Esophagus muscularis mucosa (tissue), 4 donors: ENCODE data around the gene PRR23E. TPM values are rescaled to one million over a fixed set of nuclear protein-coding genes. Genes with fewer than 3 reads are reported as not detected.

Experiments
- DNase-seq: peaks from one replicate; pipeline ENCODE4 v3.0.0-alpha.2; 2017; ENCODE audit errors: extremely low spot score
- H3K27ac ChIP-seq, 4 donors: fragments of 200-600 bp; sonication (generic); replicated peaks in 1 of 4; 1 replicate in 3 of 4; 2 replicates in 1 of 4; pipeline ENCODE4 v1.5.1; 2016 to 2019; ENCODE audit warnings: mild to moderate bottlenecking in 1 of 4
- H3K27me3 ChIP-seq, 4 donors: fragments of 200-600 bp; sonication (generic); one replicate each; pipeline versions ENCODE4 v1.5.1 to v1.6.0; 2016 to 2019
- H3K36me3 ChIP-seq, 4 donors: fragments of 200-600 bp; sonication (generic); one replicate each; pipeline ENCODE4 v1.5.1; 2016 to 2019
- H3K4me1 ChIP-seq, 4 donors: fragments of 200-600 bp; sonication (generic); one replicate each; pipeline ENCODE4 v1.5.1; 2016 to 2019
- H3K4me3 ChIP-seq, 4 donors: fragments of 200-600 bp; sonication (generic); 1 replicate in 2 of 4; 2 replicates in 2 of 4; pipeline ENCODE4 v1.5.1; 2016 to 2019; ENCODE audit warnings: mild to moderate bottlenecking in 4 of 4, moderate library complexity in 1 of 4
- H3K9me3 ChIP-seq, 4 donors: fragments of 200-600 bp; sonication (generic); 1 replicate in 3 of 4; 2 replicates in 1 of 4; pipeline ENCODE4 v1.5.1; 2016 to 2019
- EP300 ChIP-seq: sonication (generic); formaldehyde crosslinking; IDR thresholded peaks from one replicate; pipeline ENCODE4 v1.6.1; 2017; ENCODE audit warnings: antibody characterized with exemption
- POLR2A ChIP-seq: fragments of 450-650 bp; IDR thresholded peaks from one replicate; pipeline ENCODE4 v1.6.1; 2017; ENCODE audit warnings: antibody characterized with exemption, moderate library complexity, mild to moderate bottlenecking, low read depth
- POLR2AphosphoS5 ChIP-seq, 2 donors: sonication (generic); formaldehyde crosslinking; IDR thresholded peaks; one replicate each; pipeline ENCODE4 v1.6.1; 2017; ENCODE audit warnings: antibody characterized with exemption in 2 of 2
- WGBS: methylation state at CpG from one replicate; pipeline ENCODE4 v1.1.5; 2018; 5-methylcytosine and 5-hydroxymethylcytosine counted together
- intact Hi-C: fragments of 100-400 bp; cut with DNase I; formaldehyde crosslinking; loops from one replicate; pipeline ENCODE4 v1.15.1; 2023
- total RNA-seq, 4 donors: library from RNA; depleted of rRNA; stranded (reverse); fragments of >200 nt; gene quantifications; one replicate each; pipeline versions ENCODE4 v1.1.0 to v1.2.1, GENCODE V29; 2016
- TF ChIP-seq, protein P1 (sequence below), 3 experiments: fragments of 200-600 bp in 2 of 3; fragments of 450-650 bp in 1 of 3; sonication (generic) in 2 of 3; IDR thresholded peaks; one replicate each; pipeline ENCODE4 v1.5.1; 2017 to 2019; ENCODE audit warnings: antibody characterized with exemption in 3 of 3, mild to moderate bottlenecking in 2 of 3, moderate library complexity in 1 of 3

The PRR23E gene
- total RNA-seq, 4 donors from 2014 or later, result not detected

DNA sequence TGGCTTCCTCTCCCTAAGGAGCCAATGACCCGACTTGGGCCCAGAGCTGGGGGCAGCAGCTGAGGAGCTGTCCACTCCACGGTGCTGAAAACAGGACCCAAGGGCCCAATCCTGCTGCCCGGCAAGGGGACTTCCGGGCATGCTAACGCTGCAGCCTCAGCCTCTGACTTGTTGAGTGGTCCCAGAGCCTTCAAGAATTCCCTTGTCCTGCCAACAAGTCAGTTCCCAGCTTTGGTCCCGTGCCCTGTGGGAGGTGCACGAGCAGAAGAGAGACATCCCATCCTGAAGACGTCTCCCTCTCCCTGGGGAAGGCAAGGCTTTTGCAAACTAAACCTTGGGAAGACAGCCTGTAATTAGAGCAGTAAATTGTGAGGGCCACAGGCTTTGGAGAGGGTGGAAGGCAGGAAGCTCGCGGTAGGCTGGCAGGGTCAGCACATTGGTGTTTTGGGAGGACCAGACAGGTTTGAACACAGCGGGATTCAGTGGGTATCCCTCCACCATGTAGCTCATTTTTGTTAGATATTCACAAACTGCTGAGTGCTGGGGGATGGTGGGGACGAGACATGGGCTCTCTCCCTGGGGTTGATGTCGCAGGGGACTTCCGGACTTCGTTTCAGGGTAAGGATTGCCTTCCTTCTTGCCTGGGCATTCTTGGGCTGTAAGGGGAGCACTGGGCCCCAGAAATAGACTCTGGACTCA, 29.8 kb upstream of the PRR23E start:
- no peak for DNase-seq
- Histone ChIP-seq H3K27ac (no peak overlapping the region), H3K4me3 (no peak overlapping the region), H3K9me3 (no peaks in the 10 kb centered on the region), H3K4me1 (no peaks in the 10 kb centered on the region), H3K27me3 (peaks cover 0 to 53% (median 0%) of the 10 kb centered on the region in 4 donors), H3K36me3 (no peaks in the 10 kb centered on the region)
- TF ChIP-seq EP300 (no peak), POLR2A (no peak), POLR2AphosphoS5 (IDR thresholded peaks at IDR 0.05) (no peak)
- TF ChIP-seq, protein P1, sequence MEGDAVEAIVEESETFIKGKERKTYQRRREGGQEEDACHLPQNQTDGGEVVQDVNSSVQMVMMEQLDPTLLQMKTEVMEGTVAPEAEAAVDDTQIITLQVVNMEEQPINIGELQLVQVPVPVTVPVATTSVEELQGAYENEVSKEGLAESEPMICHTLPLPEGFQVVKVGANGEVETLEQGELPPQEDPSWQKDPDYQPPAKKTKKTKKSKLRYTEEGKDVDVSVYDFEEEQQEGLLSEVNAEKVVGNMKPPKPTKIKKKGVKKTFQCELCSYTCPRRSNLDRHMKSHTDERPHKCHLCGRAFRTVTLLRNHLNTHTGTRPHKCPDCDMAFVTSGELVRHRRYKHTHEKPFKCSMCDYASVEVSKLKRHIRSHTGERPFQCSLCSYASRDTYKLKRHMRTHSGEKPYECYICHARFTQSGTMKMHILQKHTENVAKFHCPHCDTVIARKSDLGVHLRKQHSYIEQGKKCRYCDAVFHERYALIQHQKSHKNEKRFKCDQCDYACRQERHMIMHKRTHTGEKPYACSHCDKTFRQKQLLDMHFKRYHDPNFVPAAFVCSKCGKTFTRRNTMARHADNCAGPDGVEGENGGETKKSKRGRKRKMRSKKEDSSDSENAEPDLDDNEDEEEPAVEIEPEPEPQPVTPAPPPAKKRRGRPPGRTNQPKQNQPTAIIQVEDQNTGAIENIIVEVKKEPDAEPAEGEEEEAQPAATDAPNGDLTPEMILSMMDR (IDR thresholded peaks at IDR 0.05), result no peak
- intact Hi-C loops, result no loop called here
- 44% methylated on average over 15 of the region's 15 CpGs for WGBS

GRCh38 chr3:127164615-127165014, 28.3 kb upstream of the PRR23E start:
- TF ChIP-seq, protein P1 (IDR thresholded peaks at IDR 0.05), result no peak
- TF ChIP-seq POLR2AphosphoS5 (IDR thresholded peaks at IDR 0.05), result no peak
- no peak for TF ChIP-seq POLR2A
- no peak for TF ChIP-seq EP300
- H3K4me1 ChIP-seq, result no peaks in the 10 kb centered on the region
- 74% methylated on average over 5 of the region's 5 CpGs for WGBS
- peaks cover 0 to 48% (median 0%) of the 10 kb centered on the region in 4 donors for H3K27me3 ChIP-seq
- no peak for DNase-seq
- no peak overlapping the region for H3K4me3 ChIP-seq
- H3K9me3 ChIP-seq, result no peaks in the 10 kb centered on the region
- H3K27ac ChIP-seq, result no peak overlapping the region
- no peaks in the 10 kb centered on the region for H3K36me3 ChIP-seq
- intact Hi-C loops, result no loop called here

DNA sequence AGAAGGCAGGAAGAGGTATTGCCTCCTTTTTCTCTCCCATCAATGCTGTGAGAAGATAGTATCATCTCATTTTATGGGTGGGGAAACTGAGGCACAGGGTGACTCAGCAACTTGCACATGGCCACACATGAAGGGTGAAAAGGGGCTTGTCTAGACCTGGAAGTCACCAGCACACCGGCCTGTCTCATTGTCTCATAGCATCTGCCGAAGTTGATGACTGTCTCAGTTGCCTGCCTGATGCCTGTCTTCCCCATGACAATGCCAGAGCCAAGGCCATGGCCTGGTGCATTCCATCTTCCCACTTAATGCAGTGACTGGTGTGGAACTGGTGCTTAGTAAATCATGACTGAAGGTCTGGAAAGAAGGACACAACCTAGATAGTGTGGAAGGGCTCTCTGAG, 27.9 kb upstream of the PRR23E start:
- no peak for TF ChIP-seq POLR2AphosphoS5 (IDR thresholded peaks at IDR 0.05)
- TF ChIP-seq POLR2A, result no peak
- TF ChIP-seq EP300, result no peak
- TF ChIP-seq, protein P1 (IDR thresholded peaks at IDR 0.05), result no peak
- no peaks in the 10 kb centered on the region for H3K9me3 ChIP-seq
- WGBS, result 100% methylated on average over 2 of the region's 2 CpGs
- peaks cover 0 to 43% (median 0%) of the 10 kb centered on the region in 4 donors for H3K27me3 ChIP-seq
- no peaks in the 10 kb centered on the region for H3K4me1 ChIP-seq
- no peak overlapping the region for H3K27ac ChIP-seq
- intact Hi-C loops, result no loop called here
- no peak for DNase-seq
- no peak overlapping the region for H3K4me3 ChIP-seq
- no peaks in the 10 kb centered on the region for H3K36me3 ChIP-seq

DNA sequence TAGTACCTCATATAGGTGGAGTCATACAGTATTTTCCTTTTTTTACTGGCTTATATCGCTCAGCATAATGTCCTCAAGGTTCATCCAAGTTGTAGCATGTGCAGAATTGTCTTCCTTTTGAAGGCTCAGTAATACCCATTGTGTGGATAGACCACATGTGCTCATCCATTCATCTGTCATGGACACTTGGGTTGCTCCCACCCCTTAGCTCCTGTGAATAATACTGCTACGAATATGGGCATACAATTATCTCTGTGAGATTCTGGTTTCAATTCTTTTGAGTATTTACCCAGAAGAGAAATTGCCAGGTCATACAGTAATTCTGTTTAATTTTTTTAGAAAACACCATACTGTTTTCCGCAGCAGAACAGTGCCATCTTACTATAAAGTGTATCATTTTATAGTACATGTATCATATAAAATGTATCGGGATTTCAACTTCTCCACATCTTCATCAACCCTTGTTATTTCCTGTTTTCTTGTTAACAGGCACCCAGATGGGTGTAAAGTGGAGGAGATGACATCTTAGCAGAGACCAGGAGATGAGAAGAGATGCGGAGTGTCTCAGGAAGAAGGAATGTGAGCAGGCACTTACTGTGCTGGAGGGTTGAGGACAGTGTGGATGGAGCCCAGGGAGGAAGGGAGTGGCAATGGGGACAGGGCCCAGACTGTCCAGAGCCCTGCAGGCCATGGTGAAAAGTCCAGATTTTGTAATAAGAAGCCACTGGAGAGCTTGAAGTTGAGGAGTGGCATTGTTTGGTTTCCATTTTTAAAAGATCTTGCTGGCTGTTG, 27.0 kb upstream of the PRR23E start:
- no peaks in the 10 kb centered on the region for H3K4me1 ChIP-seq
- no peak for DNase-seq
- H3K27me3 ChIP-seq, result peaks cover 0 to 43% (median 0%) of the 10 kb centered on the region in 4 donors
- H3K27ac ChIP-seq, result no peak overlapping the region
- no peaks in the 10 kb centered on the region for H3K36me3 ChIP-seq
- TF ChIP-seq EP300 (no peak), POLR2AphosphoS5 (IDR thresholded peaks at IDR 0.05) (no peak), POLR2A (no peak)
- TF ChIP-seq, protein P1 (IDR thresholded peaks at IDR 0.05), result no peak
- no peaks in the 10 kb centered on the region for H3K9me3 ChIP-seq
- no peak overlapping the region for H3K4me3 ChIP-seq
- 67% methylated on average over 5 of the region's 5 CpGs for WGBS
- intact Hi-C loops, result no loop called here
